ENCODE results near the gene PPP1R18.
"Not testable (repeated sequence)": the region's sequence is repeated elsewhere in the genome, so short reads cannot be mapped to it uniquely, and the experiment has no call there.

PPP1R18 gene

DNA sequence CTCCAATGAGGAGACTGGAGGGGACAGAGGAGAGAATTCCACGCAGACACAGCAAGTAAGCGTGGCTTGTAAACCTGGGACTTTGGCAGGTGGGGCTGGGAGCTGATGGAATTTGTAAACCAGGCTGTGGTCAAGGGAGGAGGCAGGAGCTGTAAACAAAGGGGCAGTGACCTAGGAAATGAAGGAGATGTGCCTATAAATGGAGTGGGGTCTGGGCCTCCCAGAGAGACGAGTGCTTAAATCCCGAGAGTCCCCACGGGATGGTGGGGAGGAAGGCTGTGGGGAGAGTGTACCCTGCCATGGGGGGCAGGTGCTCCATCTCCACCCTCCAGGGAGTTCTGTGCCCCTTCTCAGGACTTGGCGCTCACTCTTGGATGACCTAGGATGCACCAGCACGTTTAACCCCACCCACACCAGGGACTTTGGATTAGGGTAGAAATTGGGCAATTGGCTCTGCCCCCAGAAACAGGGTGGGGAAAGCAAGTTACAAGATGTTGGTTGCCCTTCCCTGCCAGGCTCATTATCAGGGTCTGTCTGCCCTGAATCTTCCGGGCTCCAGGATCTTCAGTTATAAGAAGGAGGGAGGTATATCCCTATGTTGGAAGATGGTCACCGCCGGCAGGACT lies 9.7 kb downstream of the PPP1R18 start:
- TF ChIP-seq POLR2A (IDR thresholded peaks at IDR 0.05; ENCODE audit: low read depth, low read length): no peak
- FAIRE-seq: no peak

DNA sequence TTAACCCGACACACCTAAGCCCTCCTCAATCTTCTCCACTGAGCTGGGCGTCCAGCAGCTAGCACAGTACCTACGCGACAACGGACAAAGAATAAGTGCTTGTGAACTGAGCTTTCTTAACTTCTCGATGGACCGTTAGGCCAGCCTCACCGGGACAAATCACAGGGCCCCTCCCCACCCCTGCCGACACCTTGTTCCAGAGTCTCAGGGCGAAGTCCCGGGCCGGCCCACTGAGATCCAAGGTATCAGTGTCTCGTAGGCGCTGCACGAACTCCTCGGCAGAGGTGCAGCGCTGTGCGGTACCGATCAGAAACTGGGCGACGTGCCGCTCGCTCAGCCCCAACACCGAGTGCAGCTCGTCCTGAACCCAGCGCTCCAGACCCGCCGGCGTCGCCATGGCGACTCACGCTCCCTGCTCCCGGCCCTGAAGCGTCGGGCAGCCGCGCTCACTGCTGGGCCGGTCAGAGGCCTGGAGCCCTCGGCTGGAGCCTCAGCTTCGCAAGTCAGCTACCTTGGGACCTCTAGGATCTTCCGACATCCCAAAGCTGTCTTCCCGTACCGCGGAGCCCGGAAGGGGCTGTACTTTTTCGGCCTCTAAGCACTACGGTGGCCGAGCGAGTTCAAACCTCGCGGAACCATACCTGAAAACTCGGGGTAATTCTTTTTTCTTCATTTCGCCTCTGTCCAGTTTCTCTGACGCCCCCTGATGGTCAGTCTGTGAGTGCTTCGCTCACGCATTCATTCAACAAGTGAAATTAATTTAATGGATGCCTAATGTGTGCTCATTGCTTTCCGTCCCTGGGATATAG lies 13.8 kb downstream of the PPP1R18 start, which contains the start of gene DHX16:
DHX16 (minus strand) TSS at position 562 of the 809 bp plus-strand sequence; CDS start at position 397, 165 bp downstream.
- FAIRE-seq (peak; percentile 69), DNase-seq (ENCODE audit: insufficient read length, low spot score) (peak; percentile 89)
- peak; percentile 32; the same call in 1 of the 2 replicates for TF ChIP-seq POLR2A (IDR thresholded peaks at IDR 0.05; ENCODE audit: low read depth, low read length)

More for the DNA sequence above, 9.7 kb downstream of the PPP1R18 start:
- no peak for DNase-seq (ENCODE audit: insufficient read length, low spot score)

GRCh38 chr6:30670760-30671527 lies 15.5 kb downstream of the PPP1R18 start:
- FAIRE-seq (no peak), DNase-seq (ENCODE audit: insufficient read length, low spot score) (no peak)
- TF ChIP-seq POLR2A (IDR thresholded peaks at IDR 0.05; ENCODE audit: low read depth, low read length): no peak

- DNase-seq (ENCODE audit: insufficient read length, low spot score); FAIRE-seq: not testable (repeated sequence)
Measured at GRCh38 chr6:30666300-30666699, 20.1 kb downstream of the PPP1R18 start.

GRCh38 chr6:30664994-30665767 lies 21.3 kb downstream of the PPP1R18 start:
- no peak for DNase-seq (ENCODE audit: insufficient read length, low spot score)
- TF ChIP-seq POLR2A (IDR thresholded peaks at IDR 0.05; ENCODE audit: low read depth, low read length): no peak
- FAIRE-seq: no peak

DNA sequence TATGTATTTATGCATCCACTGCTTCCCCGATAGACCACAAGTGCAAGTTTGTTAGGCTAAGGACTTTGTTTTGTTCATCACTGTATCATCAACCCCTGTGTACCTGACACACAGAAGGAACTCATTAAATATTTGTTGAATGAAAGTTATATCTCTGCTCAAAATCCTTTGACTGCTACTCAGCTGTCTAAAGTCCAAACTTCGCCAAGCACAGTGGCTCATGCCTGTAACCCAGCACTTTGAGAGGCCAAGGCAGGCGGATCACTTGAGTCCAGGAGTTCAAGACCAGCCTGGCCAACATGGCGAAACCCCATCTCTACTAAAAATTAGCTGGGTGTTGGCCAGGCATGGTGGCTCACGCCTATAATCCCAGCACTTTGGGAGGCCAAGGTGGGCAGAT lies 28.5 kb downstream of the PPP1R18 start:
- not testable (repeated sequence) for FAIRE-seq; DNase-seq (ENCODE audit: insufficient read length, low spot score)

DNA sequence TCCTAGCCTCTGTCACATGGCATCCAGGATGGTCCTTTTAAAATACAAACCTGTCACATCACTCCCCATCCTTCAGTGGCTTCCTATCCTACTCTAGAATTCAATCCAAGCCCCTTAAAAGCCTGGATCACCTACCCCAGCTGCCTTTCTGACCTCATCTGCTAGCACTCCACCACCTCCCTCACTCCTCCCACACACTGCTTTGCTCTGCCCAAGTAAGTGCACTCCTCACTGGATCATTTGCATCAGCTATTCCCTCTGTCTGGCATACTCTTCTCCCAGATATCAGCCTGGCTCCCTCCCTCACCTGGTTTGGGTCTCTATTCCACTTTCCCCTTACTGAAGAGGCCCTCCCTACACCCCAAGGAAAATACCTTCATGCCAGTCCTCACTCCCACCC lies 29.0 kb downstream of the PPP1R18 start:
- no peak for TF ChIP-seq POLR2A (IDR thresholded peaks at IDR 0.05; ENCODE audit: low read depth, low read length)
- FAIRE-seq (no peak), DNase-seq (ENCODE audit: insufficient read length, low spot score) (no peak)

DNA sequence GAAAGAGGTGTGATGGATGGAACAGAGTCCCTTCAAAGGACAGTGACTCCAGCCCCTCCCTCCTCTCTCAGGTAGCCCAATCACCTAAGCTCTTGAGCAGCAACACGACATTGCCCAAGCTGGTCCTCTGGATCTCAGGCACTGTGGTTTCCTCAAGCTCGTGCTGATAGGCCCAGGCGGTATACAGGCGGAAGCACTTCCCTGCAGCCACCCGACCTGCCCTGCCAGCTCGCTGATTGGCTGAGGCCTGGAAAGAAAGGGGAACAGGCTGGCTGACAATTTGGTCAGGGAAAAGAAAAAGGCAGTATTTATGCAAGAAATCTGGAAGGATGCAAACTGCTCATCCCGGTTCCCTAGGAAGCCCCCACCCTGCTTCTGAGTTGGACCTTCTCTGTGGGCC lies 29.9 kb downstream of the PPP1R18 start:
- FAIRE-seq (no peak), DNase-seq (ENCODE audit: insufficient read length, low spot score) (no peak)
- no peak for TF ChIP-seq POLR2A (IDR thresholded peaks at IDR 0.05; ENCODE audit: low read depth, low read length)

DNA sequence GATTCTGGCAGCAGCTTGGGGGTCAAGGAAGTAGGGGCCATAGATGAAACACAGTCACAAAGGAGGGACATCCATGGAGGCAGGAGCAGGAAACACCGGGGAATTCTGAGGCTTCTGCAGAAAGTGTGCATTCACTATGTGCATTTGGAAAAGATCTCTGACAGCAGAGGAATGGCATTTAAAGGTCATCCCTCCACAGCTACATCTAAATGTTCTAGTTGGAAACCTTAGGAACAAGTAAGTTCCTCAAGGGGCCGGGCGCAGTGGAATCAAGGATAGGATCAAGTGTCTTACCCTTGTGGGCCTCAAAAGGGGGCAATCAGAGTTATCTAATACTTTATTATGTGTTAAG lies 30.7 kb downstream of the PPP1R18 start:
- FAIRE-seq (no peak), DNase-seq (ENCODE audit: insufficient read length, low spot score) (no peak)
- TF ChIP-seq POLR2A (IDR thresholded peaks at IDR 0.05; ENCODE audit: low read depth, low read length): no peak

GRCh38 chr6:30654798-30655742 lies 31.4 kb downstream of the PPP1R18 start:
- DNase-seq (ENCODE audit: insufficient read length, low spot score): no peak

DNA sequence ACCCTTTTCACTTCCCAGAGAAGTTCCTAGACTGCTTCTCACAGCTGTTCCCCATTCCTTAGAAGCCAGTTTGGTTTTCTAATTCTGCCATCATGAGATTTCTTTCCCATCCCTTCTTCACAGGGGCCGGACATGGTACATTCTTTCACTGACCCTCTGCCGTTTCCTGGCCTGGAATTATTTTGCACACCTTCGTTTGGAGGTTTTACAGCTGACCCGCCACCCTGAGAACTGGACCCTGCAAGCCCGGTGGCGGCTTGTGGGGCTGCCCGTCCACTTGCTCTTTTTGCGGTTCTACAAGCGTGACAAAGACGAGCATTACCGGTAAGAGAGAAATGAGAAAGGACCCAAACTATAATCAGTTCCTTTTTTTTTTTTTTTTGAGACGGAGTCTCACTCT lies 35.3 kb downstream of the PPP1R18 start:
- no peak for FAIRE-seq
- TF ChIP-seq POLR2A (IDR thresholded peaks at IDR 0.05; ENCODE audit: low read depth, low read length): no peak
- no peak for DNase-seq (ENCODE audit: insufficient read length, low spot score)

More at GRCh38 chr6:30654798-30655742, 31.4 kb downstream of the PPP1R18 start:
- no peak for FAIRE-seq
- TF ChIP-seq POLR2A (IDR thresholded peaks at IDR 0.05; ENCODE audit: low read depth, low read length): no peak

GRCh38 chr6:30647242-30648116 lies 39.0 kb downstream of the PPP1R18 start:
- FAIRE-seq: no peak
- peak; percentile 34; the same call in 1 of the 2 replicates for TF ChIP-seq POLR2A (IDR thresholded peaks at IDR 0.05; ENCODE audit: low read depth, low read length)
- DNase-seq (ENCODE audit: insufficient read length, low spot score): peak; percentile 82

All from H54 (cell line).